Sciatic nerve (tissue), 2 donors: Measurements from ENCODE around the gene PNISR. TPM values are rescaled to one million over a fixed set of nuclear protein-coding genes. Genes with fewer than 3 reads are reported as not detected.

ENCODE experiments used
- ATAC-seq: fragments of 200-7000 bp; cut with Tn5 transposase; one replicate; pipeline ENCODE4 v1.9.1; 2020; ENCODE audit warnings: mild to moderate bottlenecking, moderate library complexity
- DNase-seq: peaks from one replicate; pipeline ENCODE4 v3.0.0-alpha.2; 2020; ENCODE audit warnings: low spot score
- intact Hi-C: fragments of 100-400 bp; cut with DNase I; formaldehyde crosslinking; loops from one replicate; pipeline ENCODE4 v1.14.2; 2022
- total RNA-seq: library from RNA; stranded (reverse); fragmentation: NEBNext Ultra II Directional; extraction: Animal tissue kit (Norgen Biotek cat#: 25700); gene quantifications from one replicate; pipeline ENCODE4 v1.2.1, GENCODE V29; 2021
- donor health status: DM: no; HTN: no; CAD: no.
- donor health status: DM: no; HTN: no; CAD: no.

The PNISR gene
- total RNA-seq, 1 donor from 2014 or later: 199 TPM

- ATAC-seq: no peak
- intact Hi-C loops: no loop called here
Observed at GRCh38 chr6:99348288-99349170, 76.6 kb downstream of the PNISR start.

More at GRCh38 chr6:99348288-99349170, 76.6 kb downstream of the PNISR start:
- no peak for DNase-seq

Other genes starting within 250 kb of the PNISR start
- 0.49 TPM for gene FAXC, start 75.6 kb downstream of the PNISR start, total RNA-seq
- gene COQ3, start 31.1 kb downstream of the PNISR start, total RNA-seq: 5.3 TPM
- gene USP45, start 90.1 kb upstream of the PNISR start, total RNA-seq: 18.5 TPM
- gene CCNC, start 143.4 kb upstream of the PNISR start, total RNA-seq: 32.5 TPM
- gene PRDM13, start 181.5 kb upstream of the PNISR start, total RNA-seq: not detected